Endothelial cell (in vitro differentiated cells): Measurements from ENCODE around the gene CACNB4. TPM values are rescaled to one million over a fixed set of nuclear protein-coding genes. Genes with fewer than 3 reads are reported as not detected.
"Not testable (repeated sequence)": the region's sequence is repeated elsewhere in the genome, so short reads cannot be mapped to it uniquely, and the experiment has no call there.

Experiments
- DNase-seq: peaks from one replicate; pipeline ENCODE4 v3.0.0; 2021; ENCODE audit warnings: low spot score
- H3K27ac Mint-ChIP-seq: one replicate; pipeline ENCODE4 v1.8.0; 2021; ENCODE audit warnings: mixed read lengths, inconsistent platforms; ENCODE audit not compliant: unreplicated experiment
- H3K27me3 Mint-ChIP-seq: one replicate; pipeline ENCODE4 v1.8.0; 2021; ENCODE audit warnings: mild to moderate bottlenecking, moderate library complexity, mixed read lengths, inconsistent platforms; ENCODE audit not compliant: unreplicated experiment
- H3K36me3 Mint-ChIP-seq: one replicate; pipeline ENCODE4 v1.8.0; 2021; ENCODE audit warnings: mild to moderate bottlenecking, low read depth, mixed read lengths, inconsistent platforms; ENCODE audit not compliant: unreplicated experiment
- H3K4me1 Mint-ChIP-seq: one replicate; pipeline ENCODE4 v1.8.0; 2021; ENCODE audit warnings: mild to moderate bottlenecking, mixed read lengths, inconsistent platforms; ENCODE audit not compliant: unreplicated experiment
- H3K4me3 Mint-ChIP-seq: one replicate; pipeline ENCODE4 v1.8.0; 2021; ENCODE audit warnings: mild to moderate bottlenecking, mixed read lengths, inconsistent platforms; ENCODE audit not compliant: unreplicated experiment
- H3K9me3 Mint-ChIP-seq: one replicate; pipeline ENCODE4 v1.8.0; 2021; ENCODE audit warnings: mixed read lengths, inconsistent platforms; ENCODE audit not compliant: unreplicated experiment
- total RNA-seq: library from RNA; stranded (reverse); fragmentation: NEBNext Ultra II Directional; extraction: Animal tissue kit (Norgen Biotek cat#: 25700); gene quantifications from one replicate; pipeline ENCODE4 v1.2.1, GENCODE V29; 2021; ENCODE audit not compliant: unreplicated experiment
- TF ChIP-seq, protein P1 (sequence below): fragments of 200-600 bp; sonication (generic); IDR thresholded peaks from one replicate; pipeline ENCODE4 v1.5.0; 2021; ENCODE audit warnings: antibody characterized with exemption; ENCODE audit not compliant: unreplicated experiment

Gene CACNB4
- total RNA-seq, 1 donor from 2014 or later, result 1.5 TPM

DNA sequence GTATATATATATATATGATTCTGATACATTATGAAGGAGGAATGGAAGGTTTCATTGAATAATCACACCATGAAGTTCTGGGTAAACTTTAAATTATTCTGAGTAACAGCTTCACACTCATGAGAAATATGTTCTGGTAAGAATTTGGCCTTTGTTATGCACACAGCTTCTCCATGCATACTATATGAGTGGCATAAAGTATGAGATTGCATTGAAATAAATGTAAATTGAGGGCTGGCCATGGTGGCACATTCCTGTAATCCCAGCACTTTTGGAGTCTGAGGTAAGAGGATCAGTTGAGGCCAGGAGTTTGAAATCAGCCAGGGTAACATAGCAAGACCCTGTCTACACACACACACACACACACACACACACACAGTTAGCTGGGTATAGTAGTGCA is 220.6 kb downstream of the CACNB4 start:
- Mint-ChIP-seq H3K36me3 (no peaks in the 10 kb centered on the region), H3K9me3 (no peaks in the 10 kb centered on the region), H3K4me3 (no peak overlapping the region), H3K27me3 (peaks cover 1% of the 10 kb centered on the region), H3K4me1 (peaks cover 4% of the 10 kb centered on the region), H3K27ac (no peak overlapping the region)
- no peak for DNase-seq
- TF ChIP-seq, protein P1, sequence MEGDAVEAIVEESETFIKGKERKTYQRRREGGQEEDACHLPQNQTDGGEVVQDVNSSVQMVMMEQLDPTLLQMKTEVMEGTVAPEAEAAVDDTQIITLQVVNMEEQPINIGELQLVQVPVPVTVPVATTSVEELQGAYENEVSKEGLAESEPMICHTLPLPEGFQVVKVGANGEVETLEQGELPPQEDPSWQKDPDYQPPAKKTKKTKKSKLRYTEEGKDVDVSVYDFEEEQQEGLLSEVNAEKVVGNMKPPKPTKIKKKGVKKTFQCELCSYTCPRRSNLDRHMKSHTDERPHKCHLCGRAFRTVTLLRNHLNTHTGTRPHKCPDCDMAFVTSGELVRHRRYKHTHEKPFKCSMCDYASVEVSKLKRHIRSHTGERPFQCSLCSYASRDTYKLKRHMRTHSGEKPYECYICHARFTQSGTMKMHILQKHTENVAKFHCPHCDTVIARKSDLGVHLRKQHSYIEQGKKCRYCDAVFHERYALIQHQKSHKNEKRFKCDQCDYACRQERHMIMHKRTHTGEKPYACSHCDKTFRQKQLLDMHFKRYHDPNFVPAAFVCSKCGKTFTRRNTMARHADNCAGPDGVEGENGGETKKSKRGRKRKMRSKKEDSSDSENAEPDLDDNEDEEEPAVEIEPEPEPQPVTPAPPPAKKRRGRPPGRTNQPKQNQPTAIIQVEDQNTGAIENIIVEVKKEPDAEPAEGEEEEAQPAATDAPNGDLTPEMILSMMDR, result no peak

DNA sequence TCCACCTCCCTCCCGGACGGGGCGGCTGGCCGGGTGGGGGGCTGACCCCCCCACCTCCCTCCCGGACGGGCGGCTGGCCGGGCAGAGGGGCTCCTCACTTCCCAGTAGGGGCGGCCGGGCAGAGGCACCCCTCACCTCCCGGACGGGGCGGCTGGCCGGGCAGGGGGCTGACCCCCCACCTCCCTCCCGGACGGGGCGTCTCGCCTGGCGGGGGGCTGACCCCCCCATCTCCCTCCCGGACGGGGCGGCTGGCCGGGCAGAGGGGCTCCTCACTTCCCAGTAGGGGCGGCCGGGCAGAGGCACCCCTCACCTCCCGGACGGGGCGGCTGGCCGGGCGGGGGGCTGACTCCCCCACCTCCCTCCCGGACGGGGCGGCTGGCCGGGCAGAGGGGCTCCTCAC is 223.2 kb downstream of the CACNB4 start:
- H3K4me3 Mint-ChIP-seq, H3K27ac Mint-ChIP-seq, DNase-seq, H3K36me3 Mint-ChIP-seq, H3K27me3 Mint-ChIP-seq, H3K9me3 Mint-ChIP-seq, H3K4me1 Mint-ChIP-seq: not testable (repeated sequence)

DNA sequence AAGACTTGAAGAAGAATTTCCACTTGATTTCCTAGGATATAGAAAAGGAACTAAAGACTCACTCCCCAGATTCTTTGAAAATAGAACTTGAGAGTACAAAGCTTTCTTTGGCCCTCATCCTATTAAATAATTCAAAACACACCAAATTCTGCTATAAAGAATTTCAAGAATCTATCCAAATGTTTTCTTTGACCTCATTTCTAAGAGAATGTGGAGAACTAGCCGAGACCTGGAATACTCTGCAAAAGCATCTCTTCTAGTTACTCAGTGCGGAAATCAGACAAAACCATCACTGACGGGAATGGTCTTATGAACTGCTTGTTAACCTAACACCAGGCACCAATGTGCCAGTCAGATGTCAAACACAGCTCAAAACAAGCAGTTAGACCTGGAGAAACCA is 226.4 kb downstream of the CACNB4 start:
- TF ChIP-seq, protein P1, result no peak
- no peak overlapping the region for H3K4me3 Mint-ChIP-seq
- no peak for DNase-seq
- no peaks in the 10 kb centered on the region for H3K4me1 Mint-ChIP-seq
- H3K27ac Mint-ChIP-seq, result no peak overlapping the region
- H3K9me3 Mint-ChIP-seq, result no peaks in the 10 kb centered on the region
- no peaks in the 10 kb centered on the region for H3K36me3 Mint-ChIP-seq
- H3K27me3 Mint-ChIP-seq, result no peaks in the 10 kb centered on the region

DNA sequence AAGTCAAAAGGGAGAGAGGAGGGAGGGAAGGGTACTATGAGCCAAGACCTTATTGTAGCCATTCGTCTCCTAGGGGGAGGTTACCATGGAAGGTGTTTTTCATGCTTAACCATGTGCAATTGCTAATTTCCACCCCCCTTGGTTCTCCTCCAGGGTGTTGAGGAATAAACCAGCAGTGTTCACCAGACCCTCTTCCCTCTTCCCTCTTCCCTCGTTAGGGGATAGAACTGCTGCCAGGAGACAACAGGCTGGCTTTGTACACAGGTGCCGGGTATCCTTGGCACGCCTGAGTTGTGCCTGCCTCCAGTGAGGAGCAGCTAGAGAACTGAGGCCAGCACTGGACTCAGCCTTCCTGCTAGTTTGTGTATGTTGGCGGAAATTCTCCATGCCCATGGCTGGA is 229.6 kb downstream of the CACNB4 start:
- H3K27ac Mint-ChIP-seq, result no peak overlapping the region
- no peaks in the 10 kb centered on the region for H3K36me3 Mint-ChIP-seq
- H3K4me3 Mint-ChIP-seq, result no peak overlapping the region
- no peaks in the 10 kb centered on the region for H3K27me3 Mint-ChIP-seq
- no peak for DNase-seq
- H3K9me3 Mint-ChIP-seq, result no peaks in the 10 kb centered on the region
- TF ChIP-seq, protein P1, result no peak
- H3K4me1 Mint-ChIP-seq, result no peaks in the 10 kb centered on the region

DNA sequence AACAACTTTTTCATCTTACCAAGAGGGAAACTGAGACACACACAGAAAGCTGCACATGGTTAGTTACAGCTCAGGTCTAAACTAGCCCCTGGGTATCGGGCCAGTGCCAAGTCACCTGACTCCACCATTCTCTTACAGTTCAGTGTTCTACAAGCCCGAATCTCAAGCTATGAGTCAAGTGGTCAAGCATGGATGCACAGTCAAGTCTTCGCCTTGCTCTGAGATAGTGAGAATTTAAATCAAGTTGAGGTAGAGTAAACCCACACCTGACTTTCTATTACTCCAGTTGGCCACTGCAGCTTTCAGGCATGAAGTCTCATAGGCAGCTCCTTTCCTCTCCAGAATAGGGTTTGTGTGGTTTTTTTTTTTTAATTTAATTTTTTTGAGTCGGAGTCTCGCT is 236.1 kb downstream of the CACNB4 start:
- TF ChIP-seq, protein P1, result no peak
- no peak for DNase-seq
- Mint-ChIP-seq H3K27ac (no peak overlapping the region), H3K4me1 (no peaks in the 10 kb centered on the region), H3K4me3 (no peak overlapping the region), H3K36me3 (no peaks in the 10 kb centered on the region), H3K9me3 (no peaks in the 10 kb centered on the region), H3K27me3 (no peaks in the 10 kb centered on the region)

DNA sequence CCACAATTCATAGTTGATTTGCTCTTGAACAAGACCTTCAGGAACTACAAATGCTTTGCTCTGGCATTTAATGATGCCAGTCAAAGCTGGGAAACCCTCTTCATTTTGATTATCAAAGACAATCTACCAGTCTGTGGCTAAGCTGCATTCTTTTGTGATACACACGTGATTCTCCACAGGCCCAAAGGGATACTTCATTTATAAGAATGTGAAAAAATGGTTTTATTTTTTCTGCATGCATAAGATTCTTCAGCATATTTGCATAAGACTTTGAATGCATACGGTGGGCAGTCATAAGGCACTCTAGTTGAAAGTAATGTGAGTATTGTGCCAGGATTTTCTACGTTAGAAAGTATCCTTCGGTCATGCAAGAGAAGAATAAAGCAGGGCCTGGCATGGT is 237.7 kb downstream of the CACNB4 start:
- no peak overlapping the region for H3K27ac Mint-ChIP-seq
- no peaks in the 10 kb centered on the region for H3K27me3 Mint-ChIP-seq
- DNase-seq, result no peak
- no peak overlapping the region for H3K4me3 Mint-ChIP-seq
- no peaks in the 10 kb centered on the region for H3K36me3 Mint-ChIP-seq
- TF ChIP-seq, protein P1, result no peak
- no peaks in the 10 kb centered on the region for H3K4me1 Mint-ChIP-seq
- no peaks in the 10 kb centered on the region for H3K9me3 Mint-ChIP-seq
